ENCODE results near the gene TARDBP. TPM values are rescaled to one million over a fixed set of nuclear protein-coding genes. Genes with fewer than 3 reads are reported as not detected.
"Not testable (repeated sequence)": the region's sequence is repeated elsewhere in the genome, so short reads cannot be mapped to it uniquely, and the experiment has no call there.

Gene TARDBP
- total and polyA plus RNA-seq, 2 experiments from 2014 or later, result 102 to 213 TPM

DNA sequence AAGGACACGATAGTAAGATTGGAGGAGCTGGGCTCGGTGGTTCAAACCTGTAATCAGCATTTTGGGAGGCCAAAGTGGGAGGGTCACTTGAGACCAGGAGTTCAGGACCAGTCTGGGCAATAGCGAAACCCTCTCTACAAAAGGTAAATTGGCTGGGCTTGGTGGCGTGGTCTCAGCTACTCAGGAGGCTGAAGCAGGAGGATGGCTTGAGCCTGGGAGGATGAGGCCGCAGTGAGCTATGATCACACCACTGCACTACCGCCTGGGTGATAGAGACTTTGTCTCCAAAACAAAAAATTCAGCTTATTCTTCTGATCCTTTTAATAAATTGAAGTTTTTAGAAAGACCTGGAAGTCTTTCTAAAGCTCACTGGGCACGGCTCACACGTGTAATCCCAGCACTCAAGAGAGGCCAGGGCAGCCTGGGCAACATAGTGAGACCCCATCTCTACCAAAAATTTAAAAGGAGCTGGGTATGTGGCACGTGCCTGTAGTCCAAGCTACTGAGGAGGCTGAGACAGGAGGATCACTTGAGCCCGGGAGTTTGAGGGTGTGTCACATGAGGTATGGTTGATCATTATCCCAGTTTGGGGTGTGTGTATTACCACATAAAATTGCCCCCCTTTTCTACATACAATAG lies 19.3 kb downstream of the TARDBP start:
- H3K36me3 ChIP-seq, result peaks cover 7% of the 10 kb centered on the region
- H3K4me1 ChIP-seq (ENCODE audit: low read depth), result no peaks in the 10 kb centered on the region
- TF ChIP-seq, protein P1, sequence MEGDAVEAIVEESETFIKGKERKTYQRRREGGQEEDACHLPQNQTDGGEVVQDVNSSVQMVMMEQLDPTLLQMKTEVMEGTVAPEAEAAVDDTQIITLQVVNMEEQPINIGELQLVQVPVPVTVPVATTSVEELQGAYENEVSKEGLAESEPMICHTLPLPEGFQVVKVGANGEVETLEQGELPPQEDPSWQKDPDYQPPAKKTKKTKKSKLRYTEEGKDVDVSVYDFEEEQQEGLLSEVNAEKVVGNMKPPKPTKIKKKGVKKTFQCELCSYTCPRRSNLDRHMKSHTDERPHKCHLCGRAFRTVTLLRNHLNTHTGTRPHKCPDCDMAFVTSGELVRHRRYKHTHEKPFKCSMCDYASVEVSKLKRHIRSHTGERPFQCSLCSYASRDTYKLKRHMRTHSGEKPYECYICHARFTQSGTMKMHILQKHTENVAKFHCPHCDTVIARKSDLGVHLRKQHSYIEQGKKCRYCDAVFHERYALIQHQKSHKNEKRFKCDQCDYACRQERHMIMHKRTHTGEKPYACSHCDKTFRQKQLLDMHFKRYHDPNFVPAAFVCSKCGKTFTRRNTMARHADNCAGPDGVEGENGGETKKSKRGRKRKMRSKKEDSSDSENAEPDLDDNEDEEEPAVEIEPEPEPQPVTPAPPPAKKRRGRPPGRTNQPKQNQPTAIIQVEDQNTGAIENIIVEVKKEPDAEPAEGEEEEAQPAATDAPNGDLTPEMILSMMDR (IDR thresholded peaks at IDR 0.05; ENCODE audit: low read depth, low read length), result no peak
- no peak for DNase-seq (ENCODE audit: low read depth in 1 of 2, low spot score in 1 of 2)
- no peaks in the 10 kb centered on the region for H3K27me3 ChIP-seq
- no peaks in the 10 kb centered on the region for H3K9me3 ChIP-seq (ENCODE audit: low read depth)
- H3K4me3 ChIP-seq, result no peak overlapping the region
- H3K27ac ChIP-seq, result no peak overlapping the region

DNA sequence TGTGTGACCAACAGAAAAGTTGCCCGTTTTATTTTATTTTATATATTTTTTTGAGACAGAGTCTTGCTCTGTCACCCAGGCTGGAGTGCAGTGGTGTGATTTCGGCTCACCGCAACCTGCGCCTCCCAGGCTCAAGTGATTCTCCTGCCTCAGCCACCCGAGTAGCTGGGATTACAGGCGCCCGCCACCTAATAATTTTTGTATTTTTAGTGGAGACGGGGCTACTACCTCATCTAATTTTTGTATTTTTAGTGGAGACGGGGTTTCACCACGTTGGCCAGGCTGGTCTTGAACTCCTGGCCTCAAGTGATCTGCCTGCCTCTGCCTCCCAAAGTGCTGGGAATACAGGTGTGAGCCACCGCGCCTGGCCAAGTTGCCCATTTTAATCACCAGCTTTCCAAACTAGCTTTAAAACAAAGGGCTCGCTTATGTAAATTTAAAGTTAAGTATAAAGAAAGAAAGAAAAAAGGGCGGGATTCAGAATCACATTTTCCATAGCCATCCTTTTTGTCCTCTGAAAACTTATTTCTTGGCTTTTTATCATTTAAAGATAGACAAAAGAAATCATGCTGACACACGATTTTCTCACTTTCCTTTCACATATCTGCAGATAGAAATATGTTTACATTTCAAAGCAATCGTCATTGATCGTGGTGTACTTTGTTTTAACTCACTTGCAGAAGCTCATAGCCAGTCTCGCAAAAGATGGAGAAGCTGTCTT lies 24.7 kb downstream of the TARDBP start:
- H3K27ac ChIP-seq; H3K36me3 ChIP-seq; DNase-seq (ENCODE audit: low read depth in 1 of 2, low spot score in 1 of 2); H3K27me3 ChIP-seq; H3K4me3 ChIP-seq; H3K9me3 ChIP-seq (ENCODE audit: low read depth); H3K4me1 ChIP-seq (ENCODE audit: low read depth): not testable (repeated sequence)

- Histone ChIP-seq H3K4me3 (no peak overlapping the region), H3K4me1 (ENCODE audit: low read depth) (no peaks in the 10 kb centered on the region), H3K36me3 (no peaks in the 10 kb centered on the region), H3K27me3 (peaks cover 3% of the 10 kb centered on the region), H3K9me3 (ENCODE audit: low read depth) (no peaks in the 10 kb centered on the region), H3K27ac (no peak overlapping the region)
- TF ChIP-seq, protein P1 (IDR thresholded peaks at IDR 0.05; ENCODE audit: low read depth, low read length), result peak; percentile 94
- DNase-seq (ENCODE audit: low read depth in 1 of 2, low spot score in 1 of 2), result peak; percentile 91
These were observed 25.3 kb downstream of the TARDBP start for GRCh38 chr1:11037740-11038182.

DNA sequence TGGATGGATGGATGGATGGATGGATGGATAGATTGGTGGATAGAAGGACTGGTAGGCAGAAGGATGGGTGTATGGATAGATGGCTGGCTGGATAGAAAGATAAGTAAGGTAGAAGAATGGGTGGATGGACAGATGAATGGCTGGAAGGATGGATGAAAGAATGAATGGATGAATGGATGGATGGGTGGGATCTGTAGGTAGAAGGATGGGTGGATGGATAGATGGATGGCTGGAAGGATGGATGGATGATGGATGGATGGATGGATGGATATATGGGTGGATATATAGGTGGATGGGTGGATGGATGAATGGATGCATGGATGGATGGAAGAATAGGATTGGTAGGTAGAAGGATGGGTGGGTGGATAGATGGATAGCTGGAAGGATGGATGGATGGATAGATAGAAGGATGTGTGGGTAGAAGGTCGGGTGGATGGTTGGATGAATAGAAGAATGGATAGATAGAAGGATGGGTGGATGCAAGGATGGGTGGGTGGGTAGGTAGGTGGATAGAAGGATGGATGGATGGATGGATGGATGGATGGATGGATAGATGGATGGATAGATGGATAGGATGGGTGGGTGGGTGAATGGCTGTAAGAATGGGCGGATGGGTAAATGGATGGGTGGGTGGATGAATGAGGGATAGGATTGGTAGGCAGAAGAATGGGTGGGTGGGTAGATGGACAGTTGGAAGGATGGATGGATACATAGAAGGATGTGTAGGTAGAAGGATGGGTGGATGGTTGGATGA lies 27.1 kb downstream of the TARDBP start:
- Histone ChIP-seq H3K27me3 (peaks cover 3% of the 10 kb centered on the region), H3K9me3 (ENCODE audit: low read depth) (no peaks in the 10 kb centered on the region), H3K4me1 (ENCODE audit: low read depth) (no peaks in the 10 kb centered on the region), H3K4me3 (no peak overlapping the region), H3K27ac (no peak overlapping the region), H3K36me3 (no peaks in the 10 kb centered on the region)
- TF ChIP-seq, protein P1 (IDR thresholded peaks at IDR 0.05; ENCODE audit: low read depth, low read length), result no peak
- DNase-seq (ENCODE audit: low read depth in 1 of 2, low spot score in 1 of 2), result no peak

DNA sequence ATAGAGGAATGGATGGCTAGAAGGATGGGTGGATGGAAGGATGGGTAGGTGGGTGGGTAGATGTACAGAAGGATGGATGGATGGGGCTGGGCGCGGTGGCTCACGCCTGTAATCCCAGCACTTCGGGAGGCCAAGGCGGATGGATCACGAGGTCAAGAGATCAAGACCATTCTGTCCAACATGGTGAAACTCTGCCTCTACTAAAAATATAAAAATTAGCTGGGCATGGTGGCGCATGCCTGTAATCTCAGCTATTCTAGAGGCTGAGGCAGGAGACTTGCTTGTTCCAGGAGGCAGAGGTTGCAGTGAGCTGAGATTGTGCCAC lies 27.6 kb downstream of the TARDBP start:
- not testable (repeated sequence) for H3K36me3 ChIP-seq; DNase-seq (ENCODE audit: low read depth in 1 of 2, low spot score in 1 of 2); H3K27ac ChIP-seq; H3K4me1 ChIP-seq (ENCODE audit: low read depth); H3K9me3 ChIP-seq (ENCODE audit: low read depth); H3K27me3 ChIP-seq; H3K4me3 ChIP-seq

GRCh38 chr1:11041048-11041447 lies 28.6 kb downstream of the TARDBP start:
- no peaks in the 10 kb centered on the region for H3K36me3 ChIP-seq
- no peaks in the 10 kb centered on the region for H3K4me1 ChIP-seq (ENCODE audit: low read depth)
- H3K27ac ChIP-seq, result no peak overlapping the region
- H3K4me3 ChIP-seq, result no peak overlapping the region
- peaks cover 3% of the 10 kb centered on the region for H3K27me3 ChIP-seq
- DNase-seq (ENCODE audit: low read depth in 1 of 2, low spot score in 1 of 2), result no peak
- H3K9me3 ChIP-seq (ENCODE audit: low read depth), result no peaks in the 10 kb centered on the region
- TF ChIP-seq, protein P1 (IDR thresholded peaks at IDR 0.05; ENCODE audit: low read depth, low read length), result no peak

Data from cardiac muscle cell (in vitro differentiated cells and primary cell).